HG02885 (cell line): ENCODE measurements around the gene ZRSR2.
"Not testable (repeated sequence)": the region's sequence is repeated elsewhere in the genome, so short reads cannot be mapped to it uniquely, and the experiment has no call there.

ENCODE experiments used
- ATAC-seq: cut with Tn5 transposase; IDR thresholded peaks from one replicate; pipeline ENCODE4 v1.9.1; 2021; ENCODE audit warnings: mild to moderate bottlenecking; ENCODE audit not compliant: unreplicated experiment, poor library complexity

The ZRSR2 gene

GRCh38 chrX:15789979-15790768 lies at the start of gene ZRSR2:
Gene ZRSR2, plus strand, starts transcription at chrX:15790484. Its CDS starts 12 bp downstream, at chrX:15790496.
- peak; percentile 95 for ATAC-seq

- no peak for ATAC-seq
These were observed 46.0 kb upstream of the ZRSR2 start for GRCh38 chrX:15744181-15744867.

- no peak for ATAC-seq
These were observed 45.1 kb upstream of the ZRSR2 start for GRCh38 chrX:15745179-15745578.

GRCh38 chrX:15746651-15747050 lies 43.6 kb upstream of the ZRSR2 start:
- ATAC-seq: not testable (repeated sequence)

GRCh38 chrX:15747626-15748173 lies 42.6 kb upstream of the ZRSR2 start:
- ATAC-seq: no peak

GRCh38 chrX:15748841-15749240 lies 41.4 kb upstream of the ZRSR2 start:
- ATAC-seq: no peak

GRCh38 chrX:15749642-15750610 lies 40.4 kb upstream of the ZRSR2 start:
- ATAC-seq: peak; percentile 86

- ATAC-seq: no peak
These were observed 39.6 kb upstream of the ZRSR2 start for GRCh38 chrX:15750611-15751154.

GRCh38 chrX:15751155-15751819 lies 39.0 kb upstream of the ZRSR2 start:
- ATAC-seq: no peak

- no peak for ATAC-seq
These were observed 35.2 kb upstream of the ZRSR2 start for GRCh38 chrX:15755091-15755490.

- ATAC-seq: no peak
These were observed 32.1 kb upstream of the ZRSR2 start for GRCh38 chrX:15758140-15758539.

- not testable (repeated sequence) for ATAC-seq
These were observed 30.4 kb upstream of the ZRSR2 start for GRCh38 chrX:15759886-15760285.

- peak; percentile 73 for ATAC-seq
These were observed 28.6 kb upstream of the ZRSR2 start for GRCh38 chrX:15761564-15762191.

- ATAC-seq: no peak
These were observed 20.9 kb upstream of the ZRSR2 start for GRCh38 chrX:15769300-15769954.

GRCh38 chrX:15781961-15782699 lies 8.2 kb upstream of the ZRSR2 start:
- peak; percentile 86 for ATAC-seq

GRCh38 chrX:15785176-15785750 lies 5.0 kb upstream of the ZRSR2 start:
- ATAC-seq: no peak

- ATAC-seq: no peak
These were observed 3.4 kb upstream of the ZRSR2 start for GRCh38 chrX:15786915-15787314.
